HepG2 (cell line): Measurements from ENCODE around the gene RANBP3L. TPM values are rescaled to one million over a fixed set of nuclear protein-coding genes. Genes with fewer than 3 reads are reported as not detected.

Experiments used
- ATAC-seq: fragments of 200-7000 bp; cut with Tn5 transposase; 3 replicates; pipeline ENCODE4 v1.9.1; 2020; ENCODE audit warnings: mild to moderate bottlenecking, moderate library complexity
- BruUV-seq: library from RNA; stranded (reverse); fragments of 400-500 nt; replicated peaks from 2 replicates; lab custom pipeline; 2021; lab: Mats Ljungman, UMichigan
- CTCF ChIA-PET: fragments of 300-600 bp; formaldehyde crosslinking; extraction: SDS; loops from one replicate; lab custom pipeline; 2021; ENCODE audit warnings: low total read pairs, inconsistent platforms, low intra/inter-chr PET ratio; lab: Yijun Ruan, JAX
- POLR2A ChIA-PET: fragments of 350-600 bp; sonication (Branson Sonifier 250); formaldehyde crosslinking; loops from one replicate; lab custom pipeline; 2020; ENCODE audit warnings: antibody characterized with exemption, inconsistent platforms; lab: Yijun Ruan, JAX
- DNase-seq: peaks from one replicate; pipeline ENCODE4 v3.0.0-alpha.2; 2015; ENCODE audit warnings: low spot score
- FAIRE-seq: peaks from 3 replicates; lab custom pipeline; 2011; peaks lifted over from hg19 to GRCh38; lab: Jason Lieb, UNC
- H2AFZ ChIP-seq: one replicate; pipeline ENCODE4 v1.6.1; 2011; ENCODE audit warnings: low read length, inconsistent platforms
- H3K27ac ChIP-seq: fragments of 300-600 bp; 3 replicates; pipeline ENCODE4 v1.8.0; 2011; ENCODE audit warnings: mixed run types, mild to moderate bottlenecking, mixed read lengths, low read length, inconsistent platforms; ENCODE audit not compliant: insufficient read depth; ENCODE audit errors: extremely low read length
- H3K27me3 ChIP-seq, 2 experiments: fragments of 200-600 bp in 1 of 2; 2 replicates in 1 of 2; 3 replicates in 1 of 2; pipeline versions ENCODE4 v1.6.0 to v1.8.0; 2011; ENCODE audit warnings: low read length in 2 of 2, mild to moderate bottlenecking in 2 of 2, moderate library complexity in 2 of 2, inconsistent platforms in 1 of 2; ENCODE audit not compliant: insufficient read depth in 2 of 2, control insufficient read depth in 1 of 2
- H3K36me3 ChIP-seq, 2 experiments: fragments of 200-600 bp in 1 of 2; replicated peaks in 1 of 2; 2 replicates in 1 of 2; 3 replicates in 1 of 2; pipeline versions ENCODE4 v1.5.1 to v1.8.0; 2011; ENCODE audit warnings: low read length in 2 of 2, inconsistent platforms in 1 of 2; ENCODE audit not compliant: insufficient read depth in 2 of 2, control insufficient read depth in 1 of 2
- H3K4me1 ChIP-seq: 2 replicates; pipeline ENCODE4 v1.5.1; 2012; ENCODE audit warnings: low read length, inconsistent platforms; ENCODE audit not compliant: insufficient read depth
- H3K4me2 ChIP-seq: 2 replicates; pipeline ENCODE4 v1.6.0; 2011; ENCODE audit warnings: low read depth, low read length, inconsistent platforms
- H3K4me3 ChIP-seq, 3 experiments: fragments of 200-600 bp in 1 of 3; sonication (generic), shearing (Covaris generic) in 1 of 3; replicated peaks in 1 of 3; 2 replicates each; pipeline ENCODE4 v1.5.1; 2011 to 2016; ENCODE audit warnings: low read length in 3 of 3, inconsistent platforms in 2 of 3, low read depth in 2 of 3, mild to moderate bottlenecking in 2 of 3, control low read depth in 1 of 3, mixed read lengths in 1 of 3; ENCODE audit not compliant: insufficient read depth in 1 of 3
- H3K79me2 ChIP-seq: one replicate; pipeline ENCODE4 v1.6.1; 2011; ENCODE audit warnings: low read length, inconsistent platforms; ENCODE audit not compliant: insufficient read depth
- H3K9ac ChIP-seq: 2 replicates; pipeline ENCODE4 v1.6.0; 2011; ENCODE audit warnings: mild to moderate bottlenecking, low read depth, low read length, inconsistent platforms; ENCODE audit not compliant: insufficient read depth
- H3K9me3 ChIP-seq: 2 replicates; pipeline ENCODE4 v1.5.1; 2012; ENCODE audit warnings: mild to moderate bottlenecking, low read length
- H4K20me1 ChIP-seq: 2 replicates; pipeline ENCODE4 v1.6.0; 2011; ENCODE audit warnings: inconsistent platforms, mild to moderate bottlenecking, low read length, moderate library complexity; ENCODE audit not compliant: insufficient read depth
- ARID5B ChIP-seq: IDR thresholded peaks from 2 replicates; pipeline ENCODE4 v1.4.0; 2020; ENCODE audit warnings: mild to moderate bottlenecking, missing genetic modification reagents
- ARNT ChIP-seq: fragments of 450-650 bp; IDR thresholded peaks from 2 replicates; pipeline ENCODE4 v1.6.1; 2017
- CERS6 ChIP-seq: sonication (generic); formaldehyde crosslinking; IDR thresholded peaks from 2 replicates; pipeline ENCODE4 v1.5.0; 2020; ENCODE audit warnings: missing genetic modification reagents
- FOXP1 ChIP-seq, 2 experiments: fragments of 450-650 bp in 1 of 2; IDR thresholded peaks; 2 replicates each; pipeline ENCODE4 v1.6.1; 2017 to 2018; ENCODE audit warnings: antibody characterized with exemption in 1 of 2
- GLI4 ChIP-seq: sonication (generic); formaldehyde crosslinking; IDR thresholded peaks from 2 replicates; pipeline ENCODE4 v1.5.1; 2020; ENCODE audit warnings: missing genetic modification reagents, mild to moderate bottlenecking, moderate library complexity, borderline replicate concordance
- KMT2B ChIP-seq: IDR thresholded peaks from 2 replicates; pipeline ENCODE4 v1.6.1; 2016; ENCODE audit warnings: missing genetic modification reagents, missing compliant biosample characterization
- POGK ChIP-seq: sonication (generic); formaldehyde crosslinking; conservative IDR thresholded peaks from 2 replicates; pipeline ENCODE4 v1.8.0; 2022; ENCODE audit warnings: mild to moderate bottlenecking, moderate library complexity, missing genetic modification reagents
- SIN3B ChIP-seq: fragments of 150-350 bp; IDR thresholded peaks from 2 replicates; pipeline ENCODE4 v1.6.1; 2014; ENCODE audit warnings: low read length
- TBL1XR1 ChIP-seq: fragments of 150-350 bp; IDR thresholded peaks from 2 replicates; pipeline ENCODE4 v1.6.1; 2014; ENCODE audit warnings: borderline replicate concordance, low read length; ENCODE audit not compliant: partially characterized antibody
- TFAP4 ChIP-seq: sonication (generic); IDR thresholded peaks from 2 replicates; pipeline ENCODE4 v1.6.1; 2016; ENCODE audit warnings: low read depth, borderline replicate concordance
- ZEB1 ChIP-seq: IDR thresholded peaks from 2 replicates; pipeline ENCODE4 v1.6.1; 2012; ENCODE audit warnings: mild to moderate bottlenecking, low read depth, inconsistent platforms; ENCODE audit not compliant: insufficient replicate concordance
- ZNF713 ChIP-seq: sonication (generic); formaldehyde crosslinking; IDR thresholded peaks from 2 replicates; pipeline ENCODE4 v1.4.0; 2020; ENCODE audit warnings: mild to moderate bottlenecking, missing genetic modification reagents
- ZNF782 ChIP-seq: sonication (generic); formaldehyde crosslinking; IDR thresholded peaks from 2 replicates; pipeline ENCODE4 v1.4.0; 2020; ENCODE audit warnings: missing genetic modification reagents, mild to moderate bottlenecking, borderline replicate concordance
- ZNF841 ChIP-seq: sonication (generic); formaldehyde crosslinking; IDR thresholded peaks from 2 replicates; pipeline ENCODE4 v1.8.1; 2023; ENCODE audit warnings: missing genetic modification reagents, borderline replicate concordance
- ZSCAN5A ChIP-seq: sonication (generic); formaldehyde crosslinking; IDR thresholded peaks from 2 replicates; pipeline ENCODE4 v1.8.0; 2022; ENCODE audit warnings: mild to moderate bottlenecking, missing genetic modification reagents, borderline replicate concordance
- WGBS: methylation state at CpG from one replicate; pipeline ENCODE4 v1.1.6; 2017; ENCODE audit warnings: low lambda C conversion rate; 5-methylcytosine and 5-hydroxymethylcytosine counted together
- in situ Hi-C: cut with HindIII; loops from 2 replicates; pipeline ENCODE4 v1.10.0; 2017; ENCODE audit warnings: low pct_unique_long_range_greater_than_20kb; ENCODE audit not compliant: extremely low pct_ligation_motif_present
- intact Hi-C: fragments of 100-400 bp; cut with micrococcal nuclease; formaldehyde crosslinking; loops from one replicate; pipeline ENCODE4 v1.10.0; 2022; ENCODE audit not compliant: unreplicated experiment
- polyA plus RNA-seq, 8 experiments: library from polyadenylated mRNA; depleted of rRNA in 3 of 8; stranded (reverse) in 7 of 8; unstranded in 1 of 8; fragments of >200 nt; fragmentation: Illumina TruSeq in 4 of 8; extraction: Trizol in 4 of 8; gene quantifications; 2 replicates each; pipeline versions ENCODE4 v1.2.1 to v1.2.3, GENCODE V29; 2011 to 2016; ENCODE audit warnings: low read depth in 4 of 8, missing spikeins in 1 of 8, mixed read lengths in 1 of 8; ENCODE audit not compliant: insufficient read depth in 1 of 8
- total RNA-seq, 5 experiments: library from RNA; depleted of rRNA; stranded (reverse); fragments of >200 nt; fragmentation: Illumina TruSeq; extraction: Trizol; gene quantifications; 2 replicates each; pipeline ENCODE4 v1.2.3, GENCODE V29; 2016; ENCODE audit warnings: low read depth in 1 of 5

The RANBP3L gene
- total and polyA plus RNA-seq, 2 of the 13 experiments (the other 11 are each of a cell fraction or from before 2014, with no cell fraction given): 0.09 TPM; not detected in 1

- TF ChIP-seq ZNF782 (CRISPR knock-in tag) (no peak), POGK (CRISPR knock-in tag) (no peak), ZNF713 (CRISPR knock-in tag) (no peak), SIN3B (no peak), TBL1XR1 (no peak), FOXP1 (IDR thresholded peaks at IDR 0.05) (no peak), FOXP1 (CRISPR knock-in tag; IDR thresholded peaks at IDR 0.05) (no peak), TFAP4 (no peak)
Observed at GRCh38 chr5:36281626-36282025, 20.1 kb downstream of the RANBP3L start (continued).

- ChIA-PET CTCF (no interaction called here), POLR2A (no interaction called here)
- H3K9me3 ChIP-seq: no peaks in the 10 kb centered on the region
- no peak overlapping the region for H2AFZ ChIP-seq
- DNase-seq: no peak
- in situ Hi-C loops (no loop called here), intact Hi-C loops (no loop called here)
- H3K4me3 ChIP-seq: no peak overlapping the region
- H3K79me2 ChIP-seq: no peaks in the 10 kb centered on the region
- ATAC-seq: no peak
- H3K9ac ChIP-seq: no peak overlapping the region
- under 1% methylated on average over 3 of the region's 3 CpGs for WGBS
- no peak for FAIRE-seq
- no peaks in the 10 kb centered on the region for H3K36me3 ChIP-seq
- no peaks in the 10 kb centered on the region for H3K27me3 ChIP-seq
- H4K20me1 ChIP-seq: no peaks in the 10 kb centered on the region
- H3K4me2 ChIP-seq: no peak overlapping the region
- BruUV-seq: no TSS peak
- no peak overlapping the region for H3K27ac ChIP-seq
- H3K4me1 ChIP-seq: no peaks in the 10 kb centered on the region
- no peak for TF ChIP-seq ARNT
- no peak for TF ChIP-seq GLI4 (CRISPR knock-in tag)
- no peak for TF ChIP-seq ZNF841 (CRISPR knock-in tag)
- TF ChIP-seq CERS6: no peak
- TF ChIP-seq KMT2B (CRISPR knock-in tag): no peak
- no peak for TF ChIP-seq ZEB1
- TF ChIP-seq ARID5B (CRISPR knock-in tag): no peak
- no peak for TF ChIP-seq ZSCAN5A (CRISPR knock-in tag)
Observed at GRCh38 chr5:36279054-36279698, 22.5 kb downstream of the RANBP3L start.
